ENCODE results near the gene USP3.

The USP3 gene

DNA sequence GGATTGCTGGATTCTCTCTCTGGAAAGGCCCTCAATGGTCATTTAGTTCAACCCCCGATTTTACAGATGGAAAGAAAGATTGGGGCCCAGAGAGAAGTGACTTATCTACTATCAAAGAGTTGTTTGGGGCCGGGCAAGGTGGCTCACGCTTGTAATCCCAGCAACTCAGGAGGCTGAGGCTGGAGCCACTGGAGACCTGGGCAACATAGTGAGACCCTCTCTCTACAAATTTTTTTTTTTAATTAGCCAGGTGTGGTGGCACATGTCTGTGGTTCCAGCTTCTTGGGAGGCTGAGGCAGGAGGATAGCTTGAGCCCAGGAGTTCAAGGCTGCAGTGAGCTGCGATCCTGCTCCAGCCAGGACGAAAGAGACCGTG lies 5.2 kb upstream of the USP3 start:
- no peak for DNase-seq

- no peak for DNase-seq
These were observed 4.8 kb upstream of the USP3 start for GRCh38 chr15:63499611-63500010.

DNA sequence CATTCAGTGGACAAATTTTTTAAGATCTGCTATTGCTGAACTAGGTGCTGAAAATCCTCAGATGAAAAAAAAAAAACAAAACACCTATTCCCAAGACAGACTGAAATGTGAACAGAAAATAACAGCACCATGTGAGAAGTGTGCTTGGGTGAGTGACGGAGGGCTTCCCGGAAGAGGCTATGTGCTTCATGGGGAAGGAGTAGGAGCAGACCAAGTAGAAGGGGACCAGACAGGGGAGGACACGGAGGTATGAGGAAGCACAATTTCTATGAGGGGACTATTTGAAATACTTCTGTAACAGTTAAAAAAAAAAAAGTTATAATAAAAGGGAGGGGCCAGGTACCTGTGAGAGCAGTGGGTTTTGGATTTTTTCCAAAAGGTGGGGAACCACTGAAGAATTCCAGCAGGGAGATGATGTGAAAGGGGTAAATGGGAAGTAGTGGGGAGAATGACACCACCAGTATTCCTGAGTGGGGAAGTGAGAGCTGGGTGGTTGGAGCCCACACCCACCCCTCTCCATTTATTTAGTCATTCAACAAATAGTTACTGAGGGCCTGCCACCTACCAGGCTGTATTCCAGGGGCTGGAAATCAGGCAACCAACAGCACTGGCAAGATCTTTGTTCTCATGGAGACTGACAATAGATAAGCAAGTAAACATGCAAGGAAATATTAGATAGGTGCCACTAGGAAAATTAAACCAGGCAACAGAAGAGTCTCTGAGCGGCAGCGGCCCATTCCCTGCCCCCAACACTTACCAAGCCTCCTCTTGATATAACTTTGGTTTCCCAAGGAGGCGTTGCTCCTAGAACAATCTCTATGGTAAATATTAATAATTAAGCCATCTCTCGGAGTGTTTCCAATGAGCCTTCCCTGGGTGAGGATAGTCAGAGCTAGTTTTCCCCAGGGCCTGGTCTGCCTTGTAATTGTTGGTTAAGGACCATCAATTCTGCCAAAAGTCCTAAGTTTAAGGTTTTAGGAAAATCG lies 3.8 kb upstream of the USP3 start:
- DNase-seq = no peak

- no peak for DNase-seq
These were observed 2.9 kb upstream of the USP3 start for GRCh38 chr15:63501256-63502089.

- DNase-seq = no peak
These were observed 2.1 kb upstream of the USP3 start for GRCh38 chr15:63502137-63502766.

DNA sequence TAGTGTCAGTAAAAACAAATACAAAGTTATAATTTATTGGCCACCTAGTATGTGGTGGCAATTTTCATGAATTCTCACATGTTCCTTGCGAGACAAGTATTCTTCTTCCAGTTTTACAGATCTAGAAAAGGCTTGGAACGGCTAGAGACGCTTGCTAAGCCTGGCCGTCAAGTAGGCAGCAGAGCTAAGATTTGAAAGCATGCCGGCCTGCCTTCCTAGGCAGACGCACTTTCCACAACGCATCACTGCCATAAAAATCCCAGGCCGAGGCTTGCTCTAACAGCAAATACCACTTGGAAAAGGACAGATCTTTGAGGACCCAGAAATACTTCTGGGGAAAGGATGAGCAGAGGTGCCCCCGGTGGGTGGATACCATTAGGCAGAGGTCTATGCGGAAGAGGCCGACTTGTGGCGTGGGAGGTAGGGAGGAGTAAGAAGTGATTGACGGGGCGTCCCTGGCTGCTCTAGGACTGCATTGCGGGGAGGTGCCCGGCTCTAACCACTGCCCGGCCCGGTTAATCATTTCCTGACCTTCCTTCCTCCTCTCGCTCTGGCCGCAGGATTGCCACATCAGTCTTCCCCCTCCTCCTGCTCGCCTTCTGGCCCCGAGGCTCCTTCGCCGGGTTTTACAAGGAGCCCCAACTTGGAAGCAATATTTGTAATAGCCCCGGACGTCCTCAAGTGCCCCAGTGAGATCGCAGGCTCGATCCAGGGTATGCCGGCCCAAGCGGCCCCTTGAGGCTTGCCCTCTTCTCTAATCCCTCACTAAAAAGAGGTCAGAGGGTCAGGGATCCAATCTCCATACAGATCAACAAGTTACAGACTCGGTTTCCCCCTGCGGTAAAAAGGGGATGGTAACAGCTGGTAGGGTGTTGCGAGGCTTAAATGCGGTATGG lies 1.3 kb upstream of the USP3 start:
- DNase-seq = peak; percentile 82 to 92

- DNase-seq = peak; percentile 24 to 81
These were observed 600 bp upstream of the USP3 start for GRCh38 chr15:63503739-63504246.

DNA sequence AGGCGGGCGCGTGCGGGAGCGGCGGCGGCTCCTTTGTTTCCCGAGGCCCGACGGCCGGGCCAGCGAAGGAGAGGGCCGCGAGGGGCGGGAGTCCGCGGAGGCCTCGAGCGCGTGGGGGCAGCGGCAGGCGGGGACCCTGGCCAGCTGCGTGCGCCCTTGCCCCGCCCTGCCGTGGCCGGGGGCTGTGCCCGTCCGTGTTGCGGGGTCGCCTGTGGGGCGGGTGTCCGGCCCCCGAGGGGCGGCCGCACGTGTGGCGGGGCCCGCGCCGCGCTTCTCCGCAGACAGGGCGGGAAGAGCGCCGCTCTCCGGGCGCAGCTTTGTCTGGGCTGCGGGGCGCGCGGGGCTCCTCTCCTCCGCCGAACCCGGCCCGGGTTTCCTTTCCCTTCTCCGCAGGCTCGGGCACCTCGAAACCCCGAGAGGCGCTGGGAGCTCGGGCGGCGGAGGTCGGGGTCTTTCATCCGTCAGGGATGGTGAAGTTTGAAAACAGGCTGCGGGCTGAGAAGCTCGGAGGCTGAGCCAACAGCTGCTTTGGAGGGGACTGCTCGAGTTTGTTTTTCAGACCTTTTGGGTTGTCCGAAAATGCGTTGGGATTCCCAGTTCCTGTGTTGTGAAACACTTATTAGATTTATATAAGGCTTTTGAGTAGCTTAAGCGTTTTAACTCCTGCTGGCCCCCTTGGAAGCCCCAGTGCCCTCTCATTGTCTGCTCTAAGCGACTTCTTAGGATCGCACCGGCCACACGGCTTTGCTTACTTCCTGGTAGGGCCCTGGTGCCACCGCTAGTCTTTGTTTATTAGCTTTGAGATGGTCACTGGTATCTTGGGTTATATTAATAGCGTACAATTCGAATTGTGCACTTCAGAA lies 817 bp downstream of the USP3 start:
- DNase-seq = peak; percentile 12 to 73

- no peak for DNase-seq
These were observed 1.4 kb downstream of the USP3 start for GRCh38 chr15:63505842-63506222.

DNA sequence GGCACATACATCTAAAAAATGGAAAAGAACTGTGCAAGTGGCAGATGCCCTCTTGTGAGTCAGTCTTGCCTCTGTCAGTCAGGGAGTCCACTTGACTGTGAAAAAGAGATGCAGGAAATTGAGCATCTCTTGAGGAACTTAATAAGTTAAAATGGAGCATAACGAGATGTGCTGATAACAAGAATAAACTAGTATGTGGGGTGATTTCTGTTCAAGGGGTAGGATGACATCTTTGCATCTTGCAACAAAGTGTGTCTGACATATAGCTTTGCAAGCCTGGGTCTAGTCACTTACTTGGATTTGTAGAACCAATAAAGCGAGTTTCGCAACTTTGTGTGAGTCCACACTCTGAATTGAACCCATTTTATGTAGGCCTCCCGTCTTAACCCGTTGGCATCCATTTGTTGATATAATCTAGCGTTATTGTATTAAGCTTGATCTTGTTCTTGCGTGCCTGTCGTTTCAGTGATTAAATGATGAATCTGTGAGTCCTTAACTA lies 2.2 kb downstream of the USP3 start:
- no peak for DNase-seq

GRCh38 chr15:63507878-63508818 lies 3.8 kb downstream of the USP3 start:
- DNase-seq = no peak

GRCh38 chr15:63509056-63509954 lies 4.9 kb downstream of the USP3 start:
- no peak for DNase-seq

DNA sequence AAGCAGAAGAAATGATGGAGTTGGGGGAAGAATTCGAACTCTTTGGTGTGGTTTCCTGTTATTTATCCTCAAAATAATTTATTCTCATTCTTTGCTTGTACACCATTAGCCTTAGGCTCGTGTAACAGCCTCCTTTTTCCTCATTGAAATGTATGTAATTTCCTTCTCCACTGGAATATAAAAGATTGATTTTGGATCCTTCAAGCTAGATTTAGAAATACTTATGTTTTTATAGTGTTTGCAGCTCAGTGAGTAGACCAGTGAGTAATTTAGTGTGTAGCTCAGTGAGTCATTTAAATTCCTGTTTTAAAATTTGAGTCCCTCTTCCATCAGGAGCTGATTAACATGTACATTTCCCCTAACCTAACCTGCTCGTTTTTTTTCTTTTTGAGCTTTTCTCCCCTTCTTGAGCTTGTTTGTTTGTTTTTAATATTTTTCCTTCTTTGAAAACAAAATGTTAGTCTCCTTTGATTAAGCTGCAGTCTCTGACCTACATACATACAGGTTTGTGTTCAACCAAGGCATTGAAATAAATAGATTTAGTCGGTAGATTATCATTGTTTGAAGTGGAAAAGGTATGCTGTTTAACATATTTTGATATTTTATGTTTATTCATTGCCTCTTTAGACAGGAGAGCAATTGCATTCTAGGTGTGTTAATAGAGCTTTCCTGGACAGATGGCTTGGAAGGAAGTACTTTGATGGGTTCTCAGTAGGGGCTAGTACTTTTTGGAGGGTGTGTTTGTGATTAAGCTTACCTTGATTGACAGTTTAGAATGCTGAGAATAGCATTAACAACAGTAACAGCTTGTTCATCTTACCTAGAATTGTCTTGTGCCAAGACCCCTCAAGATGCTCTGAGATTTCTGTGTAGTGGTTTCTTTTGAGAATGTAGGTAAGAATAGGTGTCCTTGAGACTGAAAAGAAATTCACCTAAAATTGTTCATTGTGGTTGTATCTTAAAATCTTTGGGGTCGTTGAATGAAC lies 5.9 kb downstream of the USP3 start:
- DNase-seq = peak in 1 of 2 experiments; percentile 55

- no peak for DNase-seq
These were observed 7.8 kb downstream of the USP3 start for GRCh38 chr15:63512148-63512547.

DNA sequence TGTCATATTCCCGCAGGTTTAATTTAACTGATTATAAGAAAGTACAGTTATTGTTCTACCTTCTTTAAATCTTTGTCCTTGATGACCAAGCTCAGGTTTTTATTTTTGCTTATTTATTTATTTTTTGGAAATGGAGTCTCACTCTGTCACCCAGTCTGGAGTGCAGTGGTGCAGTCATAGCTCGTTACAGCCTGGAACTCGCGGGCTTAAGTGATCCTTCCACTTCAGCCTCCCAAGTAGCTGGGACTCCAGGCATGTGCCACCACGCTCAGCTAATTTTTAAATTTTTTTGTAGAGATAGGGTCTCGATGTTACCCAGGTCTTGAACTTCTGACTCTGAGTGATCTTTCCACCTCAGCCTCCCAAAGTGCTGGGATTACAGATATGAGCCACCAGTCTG lies 8.9 kb downstream of the USP3 start:
- DNase-seq = no peak

GRCh38 chr15:63513728-63514127 lies 9.3 kb downstream of the USP3 start:
- no peak for DNase-seq

- DNase-seq = no peak
These were observed 10.1 kb downstream of the USP3 start for GRCh38 chr15:63514531-63514943.

Measured in SW 1271 (cell line).